HG03575 (cell line): ENCODE results near the gene CDKAL1.
"Not testable (repeated sequence)": the region's sequence is repeated elsewhere in the genome, so short reads cannot be mapped to it uniquely, and the experiment has no call there.

ENCODE experiments used
- ATAC-seq: cut with Tn5 transposase; IDR thresholded peaks from one replicate; pipeline ENCODE4 v1.9.1; 2021; ENCODE audit not compliant: unreplicated experiment, insufficient number of reproducible peaks, low FRiP score; ENCODE audit errors: extremely low read depth

Gene CDKAL1

DNA sequence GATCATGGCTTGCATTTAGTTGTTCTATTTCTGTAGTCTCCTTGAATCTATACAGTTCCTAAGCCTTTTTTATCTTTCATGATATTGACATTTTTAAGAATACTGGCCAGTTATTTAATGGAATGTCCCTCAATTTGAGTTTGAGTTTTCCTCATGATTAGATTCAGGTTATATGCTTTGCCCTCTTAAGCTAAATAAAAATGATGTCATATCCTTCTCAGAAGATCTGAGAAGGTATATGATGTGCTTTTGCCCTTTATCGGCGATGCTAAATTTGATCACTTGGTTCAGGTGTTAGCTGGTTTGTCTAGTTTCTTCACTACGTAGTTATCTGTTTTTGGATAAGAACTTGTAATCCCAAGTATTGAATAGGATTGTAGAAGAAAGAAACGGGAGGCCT, 549.5 kb downstream of the CDKAL1 start:
- ATAC-seq: no peak

GRCh38 chr6:21084656-21085055, 550.4 kb downstream of the CDKAL1 start:
- no peak for ATAC-seq

- no peak for ATAC-seq
These were observed 551.0 kb downstream of the CDKAL1 start for GRCh38 chr6:21085211-21085610.

- ATAC-seq: no peak
These were observed 551.4 kb downstream of the CDKAL1 start for GRCh38 chr6:21085643-21086042.

DNA sequence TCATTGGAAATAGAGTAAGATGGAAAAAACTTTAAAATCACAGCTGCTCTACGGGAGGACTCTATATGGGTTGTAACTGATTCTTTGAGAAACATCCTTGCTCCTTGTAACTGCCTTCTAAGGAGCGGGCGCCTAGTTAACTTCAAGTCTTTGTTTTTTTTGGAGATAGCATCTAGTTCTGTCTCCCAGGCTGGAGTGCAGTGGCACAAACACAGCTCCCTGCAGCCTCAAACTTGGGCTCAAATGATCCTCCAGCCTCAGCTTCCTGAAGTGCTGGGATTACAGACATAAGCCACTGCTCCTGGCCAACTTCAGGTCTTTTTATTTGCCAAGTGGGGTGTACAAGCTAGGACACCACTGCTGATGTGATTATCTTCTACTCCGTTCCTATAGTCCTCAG, 552.9 kb downstream of the CDKAL1 start:
- ATAC-seq: no peak

GRCh38 chr6:21091411-21091810, 557.2 kb downstream of the CDKAL1 start:
- ATAC-seq: no peak

GRCh38 chr6:21092231-21092772, 558.0 kb downstream of the CDKAL1 start:
- not testable (repeated sequence) for ATAC-seq

DNA sequence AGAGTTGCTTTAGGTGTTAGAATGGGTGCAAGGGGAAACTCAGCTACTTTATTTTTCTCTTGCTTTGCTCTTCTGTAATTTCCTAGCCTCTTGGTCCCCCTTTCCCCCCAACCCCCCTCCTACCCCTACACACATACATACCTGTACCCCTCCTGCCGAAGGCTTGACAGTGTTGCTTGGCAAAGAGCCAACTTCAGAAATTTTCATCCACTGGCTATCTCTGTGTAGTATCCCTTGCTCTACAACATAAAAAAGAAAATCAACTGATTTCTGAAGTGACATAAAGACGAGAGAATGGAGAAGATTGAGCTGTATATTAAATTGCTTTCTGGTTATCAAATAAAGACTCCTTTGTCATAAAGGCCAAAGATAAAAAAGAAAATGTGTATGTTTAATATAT, 561.2 kb downstream of the CDKAL1 start:
- no peak for ATAC-seq

DNA sequence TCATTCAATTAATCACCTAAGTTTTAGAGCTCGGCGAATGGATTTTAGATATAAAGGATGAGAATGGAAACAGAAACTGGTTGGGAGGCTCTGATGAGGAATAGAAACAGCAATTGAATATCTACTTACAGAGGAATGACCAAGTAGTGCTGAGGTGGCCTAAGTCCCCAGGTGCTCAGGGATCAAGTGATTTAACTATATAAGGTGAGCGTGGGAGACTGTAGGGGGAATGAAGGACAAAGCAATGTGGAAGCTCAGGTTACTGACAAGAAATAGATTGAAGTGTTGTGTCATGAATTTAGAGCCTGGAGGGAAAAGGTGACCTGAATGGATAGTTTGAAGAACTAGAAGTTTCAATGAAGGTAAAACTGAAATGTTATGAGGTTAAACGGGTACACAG, 563.9 kb downstream of the CDKAL1 start:
- no peak for ATAC-seq

DNA sequence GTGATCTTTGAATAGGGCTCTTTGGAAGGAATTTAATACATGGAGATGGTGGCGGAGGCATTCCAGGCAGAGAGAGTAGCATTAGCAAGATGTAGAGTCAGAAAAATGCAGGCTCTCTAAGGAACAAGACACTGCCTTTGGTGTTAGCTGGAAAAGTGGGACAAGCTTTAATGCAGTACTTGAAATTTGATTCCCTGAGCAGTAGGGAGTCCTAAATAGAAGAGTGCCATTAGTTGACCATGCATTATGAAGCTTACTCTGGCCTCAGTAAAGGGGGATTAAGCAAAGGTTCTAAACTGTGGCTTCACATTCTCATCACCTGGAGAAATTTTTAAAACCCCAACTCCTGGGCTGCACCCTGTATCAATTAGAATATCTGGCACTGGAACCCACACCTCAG, 564.5 kb downstream of the CDKAL1 start:
- no peak for ATAC-seq

DNA sequence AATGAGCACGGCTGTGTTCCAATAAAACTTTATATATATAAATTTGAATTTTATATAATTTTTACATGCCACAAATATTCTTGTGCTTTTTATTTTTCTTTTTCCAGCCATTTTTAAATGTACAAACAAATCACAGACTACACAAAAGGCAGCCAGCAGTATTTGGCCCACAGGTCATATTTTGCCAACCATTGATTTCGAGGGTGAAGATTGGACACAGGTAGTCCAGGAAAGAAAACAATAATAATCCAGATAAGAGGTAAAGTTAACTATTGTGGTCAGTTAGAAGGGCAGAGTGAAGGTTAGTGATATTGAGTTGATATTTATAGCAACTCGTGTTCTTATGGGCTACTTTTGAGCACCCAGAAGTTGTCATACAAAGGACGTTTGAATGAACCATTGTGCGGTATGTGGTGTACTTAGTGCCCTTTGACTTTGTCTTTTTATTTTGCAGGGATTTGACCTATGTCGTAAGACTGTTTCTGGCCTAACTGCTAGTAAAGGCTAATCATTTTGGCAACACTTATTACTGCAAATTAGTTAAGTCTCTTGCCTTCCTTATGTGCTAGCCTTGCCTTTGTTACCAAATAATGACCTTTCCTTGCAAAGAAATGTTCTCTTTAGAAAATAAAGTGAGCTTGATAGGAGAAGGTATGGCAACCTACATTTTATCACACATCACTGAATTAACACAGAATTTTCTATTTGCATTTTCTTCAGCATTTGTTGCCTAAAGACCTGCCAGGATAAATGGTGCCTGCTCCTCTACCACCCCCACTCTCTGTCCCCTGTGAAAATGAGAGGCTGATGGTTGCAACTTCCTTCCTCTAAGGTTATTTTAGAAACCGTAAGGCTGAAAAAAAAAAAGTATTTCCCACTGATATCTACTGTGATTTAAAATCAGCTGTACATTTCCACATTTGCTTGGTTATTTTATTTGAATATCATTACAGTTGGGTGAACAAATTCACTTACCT, 565.4 kb downstream of the CDKAL1 start:
- no peak for ATAC-seq

DNA sequence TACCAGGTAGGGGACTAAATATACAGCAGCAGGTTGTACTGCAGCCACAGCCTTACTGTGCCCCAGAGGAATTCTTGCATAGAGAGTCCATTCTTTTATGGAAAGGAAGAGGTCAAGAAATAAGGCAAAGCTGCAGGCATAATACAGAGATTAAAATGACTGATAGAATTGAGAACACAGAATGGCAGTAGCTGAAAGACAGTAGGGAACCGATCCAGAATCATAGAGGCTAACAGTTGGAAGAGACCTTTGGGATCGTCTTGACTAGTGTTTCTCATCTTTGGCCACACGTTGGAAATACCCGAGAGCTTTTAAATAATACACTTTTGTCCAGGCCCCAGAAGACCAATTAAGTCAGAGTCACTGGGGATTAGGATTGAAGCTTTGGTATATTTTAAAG, 566.7 kb downstream of the CDKAL1 start:
- ATAC-seq: no peak

GRCh38 chr6:21101694-21102093, 567.4 kb downstream of the CDKAL1 start:
- ATAC-seq: no peak

GRCh38 chr6:21102201-21102600, 567.9 kb downstream of the CDKAL1 start:
- ATAC-seq: no peak

DNA sequence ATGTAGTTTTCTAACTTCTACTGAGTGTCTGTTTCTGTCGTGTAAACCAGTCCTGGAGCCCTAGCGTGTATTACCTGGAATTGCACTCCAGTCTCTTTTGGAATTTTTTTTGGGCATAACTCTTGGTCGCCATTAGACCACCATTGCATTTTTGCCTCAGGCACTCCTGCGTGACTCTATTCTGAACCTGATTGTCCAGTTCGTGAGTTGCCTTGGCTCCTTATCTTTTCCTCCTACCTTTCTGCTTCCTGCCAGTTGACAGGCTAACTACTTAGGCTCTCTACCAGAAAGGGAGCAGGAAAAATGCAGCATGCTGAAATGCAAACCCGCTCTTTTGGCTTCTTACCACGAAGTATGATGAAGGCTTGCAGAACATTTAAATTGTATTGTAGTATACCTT, 568.4 kb downstream of the CDKAL1 start:
- no peak for ATAC-seq

- no peak for ATAC-seq
These were observed 569.5 kb downstream of the CDKAL1 start for GRCh38 chr6:21103626-21104224.

DNA sequence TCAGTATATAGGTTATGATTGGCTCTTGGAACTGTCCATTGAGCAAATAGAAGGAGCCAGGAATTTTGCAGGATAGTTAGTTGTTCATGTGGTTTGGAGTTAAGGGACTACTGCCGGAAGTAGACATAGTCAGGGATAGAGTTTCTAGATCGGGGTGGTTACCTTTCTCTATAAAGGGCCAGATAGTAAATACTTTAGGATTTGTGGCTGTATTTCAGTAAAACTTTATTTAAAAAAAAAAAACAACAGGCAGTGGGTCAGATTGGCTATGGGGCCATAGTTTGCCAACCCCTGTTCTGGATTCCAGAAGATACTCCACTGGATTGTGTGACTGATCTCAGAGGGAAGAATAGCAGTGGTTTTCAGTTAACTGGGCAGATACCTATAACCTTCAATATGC, 570.0 kb downstream of the CDKAL1 start:
- no peak for ATAC-seq

DNA sequence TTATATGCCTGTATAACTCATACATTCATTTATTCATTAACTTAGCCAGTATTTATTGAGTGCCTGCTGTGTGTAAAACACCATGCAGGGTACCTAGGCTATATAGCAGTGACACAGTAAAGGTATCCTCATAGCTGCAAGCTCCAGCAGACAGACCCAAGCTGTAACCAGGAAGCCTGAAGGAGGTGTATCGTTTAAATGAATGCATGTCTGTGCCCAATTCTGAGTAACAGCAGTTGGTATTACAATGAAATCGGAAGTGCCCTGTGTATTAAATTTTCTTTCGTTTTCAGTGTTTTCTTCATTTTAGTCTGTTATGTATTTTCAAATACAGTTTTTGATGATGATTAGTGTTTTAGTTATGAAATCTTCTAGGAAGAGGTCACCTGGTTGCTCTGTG, 573.5 kb downstream of the CDKAL1 start:
- no peak for ATAC-seq

DNA sequence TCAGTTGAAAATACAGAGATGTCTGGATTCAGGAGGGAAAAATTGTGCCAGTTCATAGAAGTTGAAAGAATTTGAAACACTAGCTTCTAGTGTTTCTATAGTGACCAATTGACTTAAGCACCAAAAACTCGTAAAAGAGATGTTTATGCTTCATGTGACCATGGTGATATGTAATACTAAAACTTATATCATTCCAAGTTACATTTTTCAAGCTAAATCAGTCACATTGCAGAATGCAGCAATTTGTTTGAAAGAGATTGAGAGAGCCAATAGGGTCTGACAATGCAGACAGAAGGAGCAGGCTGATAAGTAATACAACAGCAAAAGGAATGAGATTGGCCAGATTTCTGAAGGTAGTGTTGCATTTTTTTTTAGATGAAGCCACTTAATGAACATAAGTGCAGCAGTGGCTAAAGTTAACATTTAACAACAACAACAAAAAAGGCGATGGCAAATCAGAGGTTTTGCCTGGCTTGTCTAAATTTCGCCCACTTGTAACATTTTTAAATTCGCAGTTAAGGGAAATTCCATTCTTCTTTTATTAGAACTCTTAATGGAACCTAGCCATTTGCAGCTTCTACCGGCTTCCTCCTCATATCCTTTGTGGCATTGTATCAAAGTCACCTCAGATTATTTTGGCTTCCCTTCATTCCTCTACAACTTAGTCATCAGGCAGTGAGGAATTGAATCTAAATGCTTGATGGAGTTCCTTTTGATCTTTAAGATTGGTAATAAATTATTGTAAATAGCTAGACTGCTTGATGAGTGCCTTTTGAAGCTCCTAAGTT, 575.3 kb downstream of the CDKAL1 start:
- ATAC-seq: no peak
